ENCODE results near the gene SLC38A8.

Gene SLC38A8

GRCh38 chr16:84040226-84040822 is 2.3 kb downstream of the SLC38A8 start:
- Histone ChIP-seq H3K9me3 (ENCODE audit: control insufficient read depth, low read length) (peaks cover 12% of the 10 kb centered on the region), H3K27ac (ENCODE audit: low read depth, low read length, severe bottlenecking) (no peak overlapping the region), H3K36me3 (ENCODE audit: control insufficient read depth, insufficient read depth, low read length) (no peaks in the 10 kb centered on the region), H3K4me1 (ENCODE audit: control insufficient read depth, insufficient read depth, low read length, poor library complexity, severe bottlenecking) (peaks cover 18% of the 10 kb centered on the region), H3K4me3 (ENCODE audit: extremely low read depth, insufficient read depth, low read length, poor library complexity, severe bottlenecking) (no peak overlapping the region)
- WGBS, 2 experiments (ENCODE audit: insufficient coverage in 2 of 2), result 92 to 93% methylated on average over 12 to 14 of the region's 14 CpGs

- Histone ChIP-seq H3K4me3 (ENCODE audit: extremely low read depth, insufficient read depth, low read length, poor library complexity, severe bottlenecking) (no peak overlapping the region), H3K36me3 (ENCODE audit: control insufficient read depth, insufficient read depth, low read length) (no peaks in the 10 kb centered on the region), H3K4me1 (ENCODE audit: control insufficient read depth, insufficient read depth, low read length, poor library complexity, severe bottlenecking) (peaks cover 13% of the 10 kb centered on the region), H3K9me3 (ENCODE audit: control insufficient read depth, low read length) (peaks cover 12% of the 10 kb centered on the region), H3K27ac (ENCODE audit: low read depth, low read length, severe bottlenecking) (no peak overlapping the region)
- WGBS, 2 experiments (ENCODE audit: insufficient coverage in 2 of 2), result 90% methylated on average over 8 to 11 of the region's 12 CpGs
These were observed 2.9 kb downstream of the SLC38A8 start for GRCh38 chr16:84039696-84040095.

GRCh38 chr16:84038469-84038868 is 4.1 kb downstream of the SLC38A8 start:
- Histone ChIP-seq H3K4me3 (ENCODE audit: extremely low read depth, insufficient read depth, low read length, poor library complexity, severe bottlenecking) (no peak overlapping the region), H3K9me3 (ENCODE audit: control insufficient read depth, low read length) (peaks cover 12% of the 10 kb centered on the region), H3K36me3 (ENCODE audit: control insufficient read depth, insufficient read depth, low read length) (no peaks in the 10 kb centered on the region), H3K27ac (ENCODE audit: low read depth, low read length, severe bottlenecking) (no peak overlapping the region), H3K4me1 (ENCODE audit: control insufficient read depth, insufficient read depth, low read length, poor library complexity, severe bottlenecking) (peaks cover 9% of the 10 kb centered on the region)
- WGBS, 2 experiments (ENCODE audit: insufficient coverage in 2 of 2), result 91 to 97% methylated on average over 7 to 10 of the region's 12 CpGs

- WGBS, 2 experiments (ENCODE audit: insufficient coverage in 2 of 2), result 89 to 91% methylated on average over 8 of the region's 8 CpGs
- H3K36me3 ChIP-seq (ENCODE audit: control insufficient read depth, insufficient read depth, low read length), result no peaks in the 10 kb centered on the region
- H3K27ac ChIP-seq (ENCODE audit: low read depth, low read length, severe bottlenecking), result no peak overlapping the region
- no peaks in the 10 kb centered on the region for H3K4me1 ChIP-seq (ENCODE audit: control insufficient read depth, insufficient read depth, low read length, poor library complexity, severe bottlenecking)
- H3K9me3 ChIP-seq (ENCODE audit: control insufficient read depth, low read length), result peaks cover 12% of the 10 kb centered on the region
- H3K4me3 ChIP-seq (ENCODE audit: extremely low read depth, insufficient read depth, low read length, poor library complexity, severe bottlenecking), result no peak overlapping the region
These were observed 5.6 kb downstream of the SLC38A8 start for GRCh38 chr16:84036982-84037425.

GRCh38 chr16:84036131-84036530 is 6.5 kb downstream of the SLC38A8 start:
- no peaks in the 10 kb centered on the region for H3K36me3 ChIP-seq (ENCODE audit: control insufficient read depth, insufficient read depth, low read length)
- H3K27ac ChIP-seq (ENCODE audit: low read depth, low read length, severe bottlenecking), result no peak overlapping the region
- H3K4me1 ChIP-seq (ENCODE audit: control insufficient read depth, insufficient read depth, low read length, poor library complexity, severe bottlenecking), result no peaks in the 10 kb centered on the region
- 74 to 76% methylated on average over 3 of the region's 3 CpGs for WGBS, 2 experiments (ENCODE audit: insufficient coverage in 2 of 2)
- no peak overlapping the region for H3K4me3 ChIP-seq (ENCODE audit: extremely low read depth, insufficient read depth, low read length, poor library complexity, severe bottlenecking)
- peaks cover 12% of the 10 kb centered on the region for H3K9me3 ChIP-seq (ENCODE audit: control insufficient read depth, low read length)

- WGBS, 2 experiments (ENCODE audit: insufficient coverage in 2 of 2), result 91% methylated on average over 12 of the region's 12 CpGs
These were observed 8.1 kb downstream of the SLC38A8 start for GRCh38 chr16:84034516-84034915.

GRCh38 chr16:84033251-84034195 is 9.1 kb downstream of the SLC38A8 start:
- WGBS, 2 experiments (ENCODE audit: insufficient coverage in 2 of 2), result 88 to 93% methylated on average over 22 to 23 of the region's 25 CpGs
- H3K36me3 ChIP-seq (ENCODE audit: control insufficient read depth, insufficient read depth, low read length), result no peaks in the 10 kb centered on the region
- no peak overlapping the region for H3K4me3 ChIP-seq (ENCODE audit: extremely low read depth, insufficient read depth, low read length, poor library complexity, severe bottlenecking)
- no peaks in the 10 kb centered on the region for H3K4me1 ChIP-seq (ENCODE audit: control insufficient read depth, insufficient read depth, low read length, poor library complexity, severe bottlenecking)
- no peak overlapping the region for H3K27ac ChIP-seq (ENCODE audit: low read depth, low read length, severe bottlenecking)
- H3K9me3 ChIP-seq (ENCODE audit: control insufficient read depth, low read length), result peaks cover 12% of the 10 kb centered on the region

More at GRCh38 chr16:84034516-84034915, 8.1 kb downstream of the SLC38A8 start:
- Histone ChIP-seq H3K9me3 (ENCODE audit: control insufficient read depth, low read length) (peaks cover 12% of the 10 kb centered on the region), H3K4me3 (ENCODE audit: extremely low read depth, insufficient read depth, low read length, poor library complexity, severe bottlenecking) (no peak overlapping the region), H3K4me1 (ENCODE audit: control insufficient read depth, insufficient read depth, low read length, poor library complexity, severe bottlenecking) (no peaks in the 10 kb centered on the region), H3K36me3 (ENCODE audit: control insufficient read depth, insufficient read depth, low read length) (no peaks in the 10 kb centered on the region), H3K27ac (ENCODE audit: low read depth, low read length, severe bottlenecking) (no peak overlapping the region)

GRCh38 chr16:84032458-84033178 is 10.0 kb downstream of the SLC38A8 start:
- WGBS, 2 experiments (ENCODE audit: insufficient coverage in 2 of 2), result 73 to 79% methylated on average over 7 to 10 of the region's 15 CpGs
- no peak overlapping the region for H3K27ac ChIP-seq (ENCODE audit: low read depth, low read length, severe bottlenecking)

GRCh38 chr16:84031556-84031955 is 11.0 kb downstream of the SLC38A8 start:
- no peaks in the 10 kb centered on the region for H3K36me3 ChIP-seq (ENCODE audit: control insufficient read depth, insufficient read depth, low read length)
- 88 to 94% methylated on average over 15 to 17 of the region's 17 CpGs for WGBS, 2 experiments (ENCODE audit: insufficient coverage in 2 of 2)
- H3K27ac ChIP-seq (ENCODE audit: low read depth, low read length, severe bottlenecking), result no peak overlapping the region
- H3K4me1 ChIP-seq (ENCODE audit: control insufficient read depth, insufficient read depth, low read length, poor library complexity, severe bottlenecking), result no peaks in the 10 kb centered on the region
- peaks cover 11% of the 10 kb centered on the region for H3K9me3 ChIP-seq (ENCODE audit: control insufficient read depth, low read length)
- H3K4me3 ChIP-seq (ENCODE audit: extremely low read depth, insufficient read depth, low read length, poor library complexity, severe bottlenecking), result no peak overlapping the region

More at GRCh38 chr16:84032458-84033178, 10.0 kb downstream of the SLC38A8 start:
- Histone ChIP-seq H3K9me3 (ENCODE audit: control insufficient read depth, low read length) (peaks cover 12% of the 10 kb centered on the region), H3K4me1 (ENCODE audit: control insufficient read depth, insufficient read depth, low read length, poor library complexity, severe bottlenecking) (no peaks in the 10 kb centered on the region), H3K36me3 (ENCODE audit: control insufficient read depth, insufficient read depth, low read length) (no peaks in the 10 kb centered on the region), H3K4me3 (ENCODE audit: extremely low read depth, insufficient read depth, low read length, poor library complexity, severe bottlenecking) (no peak overlapping the region)

GRCh38 chr16:84029297-84030047 is 13.1 kb downstream of the SLC38A8 start:
- H3K9me3 ChIP-seq (ENCODE audit: control insufficient read depth, low read length), result no peaks in the 10 kb centered on the region
- H3K4me1 ChIP-seq (ENCODE audit: control insufficient read depth, insufficient read depth, low read length, poor library complexity, severe bottlenecking), result no peaks in the 10 kb centered on the region
- H3K27ac ChIP-seq (ENCODE audit: low read depth, low read length, severe bottlenecking), result no peak overlapping the region
- WGBS, 2 experiments (ENCODE audit: insufficient coverage in 2 of 2), result 92 to 94% methylated on average over 11 of the region's 14 CpGs
- H3K36me3 ChIP-seq (ENCODE audit: control insufficient read depth, insufficient read depth, low read length), result no peaks in the 10 kb centered on the region
- H3K4me3 ChIP-seq (ENCODE audit: extremely low read depth, insufficient read depth, low read length, poor library complexity, severe bottlenecking), result no peak overlapping the region
